NCI-H446 treated with DMSO at 0.1 percent for 48 hours (cell line): ENCODE results near the gene GGA2.
"Not testable (repeated sequence)": the region's sequence is repeated elsewhere in the genome, so short reads cannot be mapped to it uniquely, and the experiment has no call there.

Source experiments
- DNase-seq: peaks from one replicate; lab custom pipeline; 2025; lab: John Stamatoyannopoulos, UW

The GGA2 gene

DNA sequence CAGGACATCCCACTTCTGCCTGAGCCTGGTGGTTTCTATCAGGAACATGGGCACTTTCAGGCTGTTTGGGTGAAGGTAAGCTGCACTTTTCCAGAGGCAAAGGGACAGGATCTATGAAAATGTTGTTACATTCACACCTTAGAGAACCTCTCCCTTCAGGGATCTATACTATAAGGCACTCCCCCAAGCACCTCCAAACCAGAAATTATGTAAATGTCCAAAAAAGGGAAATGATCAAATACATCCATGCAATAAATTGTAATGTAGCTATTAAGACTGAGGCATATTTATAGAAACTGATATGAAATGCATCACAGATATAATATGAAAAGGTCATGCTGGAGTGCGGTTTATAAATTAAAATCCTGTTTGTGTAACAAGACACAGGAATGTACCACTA lies 34.0 kb downstream of the GGA2 start:
- DNase-seq: no peak

DNA sequence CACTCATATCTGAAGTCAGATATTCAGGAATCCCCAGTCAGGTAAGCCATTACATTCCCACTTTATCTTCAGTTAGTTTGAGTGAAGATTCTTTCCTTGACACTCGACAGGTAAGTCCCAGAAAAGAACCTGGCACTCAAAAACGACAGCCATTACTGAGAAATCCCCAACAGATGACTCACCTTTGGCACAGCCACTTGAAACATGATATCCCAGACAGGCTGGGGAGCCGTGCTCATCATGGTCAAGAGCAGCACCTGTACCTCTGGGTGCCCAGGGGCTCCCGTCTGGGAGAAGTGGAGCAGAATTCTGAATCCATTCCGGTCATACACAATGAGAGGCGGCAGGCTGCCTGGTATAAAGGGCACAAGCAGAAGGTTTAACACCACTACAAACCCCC lies 40.5 kb downstream of the GGA2 start:
- no peak for DNase-seq

GRCh38 chr16:23466162-23466885 lies 44.0 kb downstream of the GGA2 start:
- no peak for DNase-seq

DNA sequence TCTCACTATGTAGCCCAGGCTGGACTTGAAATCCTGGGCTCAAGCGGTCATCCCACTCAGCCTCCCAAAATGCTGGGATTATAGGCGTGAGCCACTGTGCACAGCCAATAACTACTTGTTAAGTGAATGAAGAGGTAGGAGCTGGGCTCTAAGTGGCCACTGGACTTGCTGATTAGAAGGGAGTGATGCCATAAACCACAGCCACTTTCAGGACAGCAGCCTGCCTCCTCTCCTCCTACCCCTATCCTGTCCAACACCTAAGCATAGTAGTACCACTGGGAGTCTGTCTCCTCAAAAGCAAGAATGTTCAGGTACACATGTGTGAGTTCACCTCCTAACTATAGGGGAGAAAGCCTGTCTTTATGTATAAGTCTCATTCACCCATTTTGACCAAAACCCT lies 45.1 kb downstream of the GGA2 start:
- no peak for DNase-seq

DNA sequence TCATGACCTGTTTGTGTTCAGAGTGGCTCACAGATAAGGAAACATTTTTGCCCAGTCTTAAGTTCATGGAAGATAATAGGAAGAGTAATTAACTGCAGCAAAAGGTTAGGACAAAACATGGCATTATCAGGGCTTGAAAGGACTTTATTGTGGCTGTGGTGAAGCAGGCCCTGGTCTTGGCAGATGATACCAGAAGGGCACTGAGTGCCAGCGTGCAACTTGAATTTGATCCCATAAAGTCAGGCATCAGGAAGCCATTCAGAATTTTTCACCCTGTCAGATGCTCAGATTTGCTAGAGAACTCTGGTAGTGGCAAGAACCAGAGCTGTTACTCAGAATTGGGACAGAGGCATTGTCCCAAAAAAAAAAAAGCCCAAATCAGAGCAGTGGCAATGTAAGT lies 46.1 kb downstream of the GGA2 start:
- DNase-seq: no peak

DNA sequence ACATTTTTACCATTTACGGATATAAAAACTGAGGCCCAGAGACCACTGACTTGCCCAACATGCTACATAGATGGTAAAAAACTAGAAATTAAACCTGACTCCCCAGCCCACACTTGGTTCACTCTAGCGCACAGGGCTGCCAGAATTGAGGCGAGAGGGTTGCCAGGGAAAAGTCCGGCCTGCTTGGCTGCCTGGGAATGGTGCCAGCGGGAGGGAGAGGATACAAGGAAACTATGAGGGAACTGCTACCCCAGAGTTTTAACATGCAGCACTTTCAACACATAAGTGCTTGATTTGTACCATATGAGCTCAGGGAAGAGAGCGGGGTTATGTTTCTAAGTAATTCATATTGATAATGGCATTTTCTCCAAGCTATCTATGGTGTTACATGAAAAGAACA lies 47.3 kb downstream of the GGA2 start:
- peak; percentile 32 for DNase-seq

DNA sequence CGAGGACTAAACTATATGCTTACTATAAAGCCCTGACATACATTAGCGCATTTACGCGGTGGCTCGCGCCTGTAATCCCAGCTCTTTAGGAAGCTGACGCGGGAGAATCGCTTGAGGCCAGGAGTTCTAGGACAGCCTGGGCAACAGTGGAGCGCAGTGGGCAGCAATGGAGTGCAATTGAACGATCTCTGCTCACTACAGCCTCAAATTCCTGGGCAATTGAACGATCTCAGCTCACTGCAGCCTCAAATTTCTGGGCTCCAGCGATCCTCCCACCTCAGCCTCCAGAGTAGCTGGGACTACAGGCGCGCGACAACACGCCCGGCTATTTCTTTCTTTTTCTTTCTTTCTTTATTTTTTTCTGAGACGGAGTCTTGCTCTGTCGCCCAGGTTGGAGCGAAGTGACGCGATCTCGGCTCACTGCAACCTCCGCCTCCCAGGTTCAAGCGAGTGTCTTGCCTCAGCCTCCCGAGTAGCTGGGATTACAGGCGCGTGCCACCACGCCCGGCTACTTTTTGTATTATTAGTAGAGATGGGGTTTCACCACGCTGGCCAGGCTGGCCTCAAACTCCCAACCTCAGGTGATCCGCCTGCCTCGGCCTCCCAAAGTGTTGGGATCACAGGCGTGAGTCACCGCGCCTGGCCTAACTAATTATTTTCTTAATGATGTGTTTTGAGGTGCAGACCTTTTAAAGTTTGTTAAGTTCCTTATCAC lies 56.8 kb downstream of the GGA2 start:
- no peak for DNase-seq

DNA sequence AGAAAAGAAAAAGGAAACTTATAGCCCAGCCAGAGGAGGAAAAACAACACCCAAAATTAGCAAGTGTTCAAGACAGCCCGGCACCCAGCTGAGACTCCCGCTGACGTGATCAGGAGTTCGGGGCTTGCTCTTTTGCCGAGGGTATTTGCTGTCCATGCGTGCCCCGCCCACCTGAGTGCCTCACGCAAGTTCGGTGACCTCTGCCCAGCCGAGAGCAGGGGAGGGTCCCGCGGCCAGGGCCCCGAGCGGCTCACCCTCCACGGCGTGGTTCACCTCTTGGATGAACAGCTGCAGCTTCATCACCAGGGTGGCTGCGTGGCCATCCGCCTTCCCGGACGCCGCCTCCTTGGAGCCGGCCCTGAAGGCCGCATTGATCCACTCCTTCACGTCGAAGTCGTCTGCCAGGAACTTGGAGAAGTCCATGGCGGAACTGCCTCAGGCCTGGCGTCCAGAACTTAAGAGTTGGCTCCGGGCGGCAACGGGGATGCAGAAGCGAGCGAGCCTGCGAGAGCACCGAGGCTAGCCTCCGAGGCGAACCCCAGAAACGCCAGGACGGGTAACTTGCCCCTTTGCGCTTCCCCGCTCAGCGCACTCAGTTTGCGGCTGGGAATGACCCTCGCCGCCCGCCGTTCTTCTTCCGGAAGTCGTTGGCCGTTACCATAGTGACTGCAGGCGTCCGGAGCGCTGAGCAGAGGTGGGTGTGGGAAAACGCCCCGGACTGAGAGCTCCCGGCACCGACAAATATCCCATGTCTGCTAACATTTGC lies 57.5 kb downstream of the GGA2 start, which contains the start of gene COG7:
TSS of gene COG7 (minus strand) at position 618 of the 766 bp plus-strand sequence. CDS start at position 423, 195 bp downstream.
- peak; percentile 55 for DNase-seq

DNA sequence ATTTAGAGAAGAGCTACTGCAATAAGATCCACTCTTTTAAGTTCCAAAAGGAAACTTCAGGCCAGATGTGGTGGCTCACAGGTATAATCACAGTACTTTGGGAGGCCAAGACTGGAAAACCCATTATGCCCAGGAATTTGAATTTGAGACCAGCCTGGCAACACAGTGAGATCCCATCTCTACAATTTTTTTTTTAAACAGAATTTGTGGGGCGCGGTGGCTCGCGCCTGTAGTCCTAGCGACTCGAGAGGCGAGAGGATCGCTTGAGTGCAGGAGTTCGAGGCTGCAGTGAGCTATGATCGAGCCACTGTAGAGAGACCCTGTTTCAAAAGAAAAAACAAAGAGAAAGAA lies 58.1 kb downstream of the GGA2 start:
- DNase-seq: no peak

DNA sequence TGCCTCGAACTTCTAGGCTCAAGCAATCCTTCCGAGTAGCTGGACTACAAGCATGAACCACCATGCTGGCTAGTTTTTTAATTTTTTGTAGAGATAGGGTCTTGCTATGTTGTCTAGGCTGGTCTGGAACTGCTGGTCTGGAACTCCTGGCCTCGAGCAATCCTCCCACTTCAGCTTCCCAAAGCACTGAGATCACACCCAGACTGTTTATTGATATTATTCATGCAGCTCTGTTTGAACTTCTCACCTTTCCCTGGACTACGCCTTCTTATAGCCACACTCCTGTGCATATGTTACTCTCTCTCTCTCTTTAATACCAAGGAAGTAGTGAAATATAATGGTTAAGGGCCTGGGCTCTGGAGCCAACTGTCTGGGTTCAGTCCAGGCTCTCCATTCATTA lies 61.9 kb downstream of the GGA2 start:
- no peak for DNase-seq

- not testable (repeated sequence) for DNase-seq
Observed at GRCh38 chr16:23437542-23437941, 72.8 kb downstream of the GGA2 start.

- no peak for DNase-seq
Observed at GRCh38 chr16:23436951-23437350, 73.3 kb downstream of the GGA2 start.

GRCh38 chr16:23435500-23435899 lies 74.8 kb downstream of the GGA2 start:
- peak; percentile 12 for DNase-seq

DNA sequence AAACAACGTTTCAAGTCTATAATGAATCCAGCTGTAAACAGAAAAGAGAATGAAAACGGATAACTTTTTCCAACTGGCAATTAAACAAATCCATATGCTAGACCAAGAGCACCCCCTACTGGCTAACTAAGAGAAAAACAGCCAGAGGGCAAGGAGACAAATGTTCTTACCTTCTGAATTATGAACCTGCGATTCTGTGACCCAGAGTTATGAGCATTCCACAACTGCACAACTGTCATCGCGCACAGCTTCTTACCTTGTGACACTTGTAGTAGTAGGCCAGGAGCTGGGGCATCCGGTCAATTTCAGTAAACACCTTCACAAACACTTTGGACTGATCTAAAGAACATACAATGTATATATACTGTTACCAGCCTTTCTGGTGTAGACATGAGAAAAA lies 75.9 kb downstream of the GGA2 start:
- peak; percentile 39 for DNase-seq

- DNase-seq: no peak
Observed at GRCh38 chr16:23433261-23433920, 76.9 kb downstream of the GGA2 start.

- DNase-seq: no peak
Observed at GRCh38 chr16:23432176-23433128, 77.8 kb downstream of the GGA2 start.

DNA sequence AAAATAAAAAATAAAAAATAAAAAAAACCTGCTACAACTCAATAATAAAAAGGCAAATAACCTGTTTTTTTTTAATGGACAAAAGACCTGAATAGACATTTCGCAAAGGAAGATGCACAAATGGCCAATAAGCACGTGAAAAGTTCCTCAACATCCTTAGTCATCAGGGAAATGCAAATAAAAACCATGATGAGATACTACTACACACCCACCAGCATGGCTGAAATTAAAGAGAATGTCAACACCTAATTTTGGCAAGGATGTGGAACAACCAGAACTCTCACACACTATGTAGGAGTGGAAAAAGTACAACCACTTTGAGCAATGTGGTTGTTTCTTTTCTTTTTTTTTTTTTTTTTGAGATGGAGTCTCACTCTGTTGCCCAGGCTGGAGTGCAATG lies 81.9 kb downstream of the GGA2 start:
- DNase-seq: no peak

GRCh38 chr16:23424292-23424958 lies 85.9 kb downstream of the GGA2 start:
- DNase-seq: peak; percentile 85

DNA sequence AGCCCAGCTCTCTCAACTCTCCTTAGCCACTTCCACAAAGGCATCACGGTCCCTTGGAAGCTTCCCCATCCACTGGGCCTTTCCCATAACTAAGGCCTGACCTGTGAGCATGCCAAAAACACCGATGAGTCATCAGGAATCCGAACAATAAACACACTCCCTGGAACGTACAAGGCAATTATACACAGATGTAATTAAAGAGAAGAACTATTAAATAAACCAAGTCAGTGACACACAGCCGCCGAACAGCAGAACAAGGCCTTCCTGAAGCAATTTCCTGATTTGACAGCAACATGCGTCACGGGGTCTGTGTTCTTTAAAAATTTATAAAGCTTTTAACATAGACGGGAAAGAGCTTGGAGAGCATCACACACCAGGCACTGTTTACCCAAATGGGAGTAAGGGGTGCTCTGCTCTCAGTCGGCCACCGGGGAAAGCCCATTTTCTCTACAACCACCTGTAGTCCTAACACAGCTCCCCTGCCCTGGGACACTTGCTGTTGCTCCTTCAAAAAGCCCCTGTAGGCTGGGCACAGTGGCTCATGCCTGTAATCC lies 86.7 kb downstream of the GGA2 start:
- peak; percentile 87 for DNase-seq

- no peak for DNase-seq
Observed at GRCh38 chr16:23420011-23420410, 90.3 kb downstream of the GGA2 start.
